AG09319 (cell line): ENCODE data around the gene SLFN14.
"Not testable (repeated sequence)": the region's sequence is repeated elsewhere in the genome, so short reads cannot be mapped to it uniquely, and the experiment has no call there.

ENCODE experiments used
- DNase-seq: peaks from one replicate; pipeline ENCODE4 v3.0.0-alpha.2; 2010; ENCODE audit warnings: low read depth; ENCODE audit errors: extremely low read depth
- TF ChIP-seq, protein P1 (sequence below): IDR thresholded peaks from 2 replicates; pipeline ENCODE4 v1.5.1; 2011; ENCODE audit warnings: low read depth, mild to moderate bottlenecking, inconsistent platforms, low read length, moderate library complexity

Gene SLFN14

DNA sequence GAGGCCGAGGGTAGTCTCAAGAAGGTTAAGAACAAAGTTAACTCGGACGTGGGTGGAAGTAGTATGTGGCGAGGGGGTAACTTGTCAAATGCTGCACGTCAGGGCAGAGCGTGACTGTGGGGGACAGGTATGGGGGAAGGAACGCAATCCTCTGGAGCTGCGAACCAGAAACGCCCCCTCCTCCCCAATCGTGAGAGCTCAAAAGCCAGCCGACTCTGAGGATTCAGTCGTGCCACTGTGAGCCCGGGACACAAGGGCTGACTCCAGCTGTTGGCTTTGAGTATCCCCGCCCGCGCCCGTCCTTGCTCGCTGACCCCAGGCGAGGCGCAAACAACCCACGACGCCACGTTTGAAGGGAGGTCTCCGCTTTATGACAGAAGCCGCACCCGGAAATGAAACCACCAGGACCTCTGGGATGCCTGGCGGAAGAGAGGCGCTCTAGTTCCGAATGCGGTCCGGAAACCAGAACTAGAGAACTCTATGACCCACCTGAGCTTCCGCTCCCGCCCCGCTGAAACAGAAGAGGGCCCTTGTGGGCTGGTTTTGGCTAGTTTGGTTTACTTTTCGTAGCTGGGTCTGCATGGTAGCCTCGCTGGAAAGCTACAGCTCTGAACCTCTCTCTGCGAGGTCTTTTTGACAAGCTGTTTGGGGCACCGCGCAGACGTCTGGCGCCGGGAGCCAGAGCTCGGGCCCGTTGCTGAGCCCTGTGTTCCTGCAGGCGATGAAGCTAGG is 17.7 kb upstream of the SLFN14 start, which contains the start of gene PEX12:
TSS of gene PEX12 (minus strand) at position 375 of the 732 bp plus-strand sequence. CDS start 550 bp downstream, outside the sequence.
- DNase-seq = peak; percentile 58
- TF ChIP-seq, protein P1, sequence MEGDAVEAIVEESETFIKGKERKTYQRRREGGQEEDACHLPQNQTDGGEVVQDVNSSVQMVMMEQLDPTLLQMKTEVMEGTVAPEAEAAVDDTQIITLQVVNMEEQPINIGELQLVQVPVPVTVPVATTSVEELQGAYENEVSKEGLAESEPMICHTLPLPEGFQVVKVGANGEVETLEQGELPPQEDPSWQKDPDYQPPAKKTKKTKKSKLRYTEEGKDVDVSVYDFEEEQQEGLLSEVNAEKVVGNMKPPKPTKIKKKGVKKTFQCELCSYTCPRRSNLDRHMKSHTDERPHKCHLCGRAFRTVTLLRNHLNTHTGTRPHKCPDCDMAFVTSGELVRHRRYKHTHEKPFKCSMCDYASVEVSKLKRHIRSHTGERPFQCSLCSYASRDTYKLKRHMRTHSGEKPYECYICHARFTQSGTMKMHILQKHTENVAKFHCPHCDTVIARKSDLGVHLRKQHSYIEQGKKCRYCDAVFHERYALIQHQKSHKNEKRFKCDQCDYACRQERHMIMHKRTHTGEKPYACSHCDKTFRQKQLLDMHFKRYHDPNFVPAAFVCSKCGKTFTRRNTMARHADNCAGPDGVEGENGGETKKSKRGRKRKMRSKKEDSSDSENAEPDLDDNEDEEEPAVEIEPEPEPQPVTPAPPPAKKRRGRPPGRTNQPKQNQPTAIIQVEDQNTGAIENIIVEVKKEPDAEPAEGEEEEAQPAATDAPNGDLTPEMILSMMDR = no peak; the same call in none of the 2 replicates

DNA sequence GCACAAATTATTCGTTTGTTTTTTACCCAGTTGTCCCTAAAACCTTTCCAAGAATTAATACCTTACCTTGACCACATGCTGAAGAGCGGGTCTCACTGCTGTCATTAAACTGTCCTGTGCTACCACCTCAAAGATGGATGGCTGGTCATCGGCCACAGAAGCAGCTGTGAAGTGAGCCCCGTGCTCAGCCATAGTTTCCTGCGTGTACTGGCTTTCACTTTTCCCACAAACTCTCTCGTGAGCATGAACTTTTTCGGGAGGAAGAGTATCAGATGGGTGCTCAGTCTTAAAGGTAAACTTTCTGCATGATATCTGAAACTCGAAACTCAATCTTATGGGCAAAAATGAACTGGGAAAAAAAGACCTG is 17.2 kb upstream of the SLFN14 start:
- no peak for DNase-seq
- TF ChIP-seq, protein P1 = no peak

DNA sequence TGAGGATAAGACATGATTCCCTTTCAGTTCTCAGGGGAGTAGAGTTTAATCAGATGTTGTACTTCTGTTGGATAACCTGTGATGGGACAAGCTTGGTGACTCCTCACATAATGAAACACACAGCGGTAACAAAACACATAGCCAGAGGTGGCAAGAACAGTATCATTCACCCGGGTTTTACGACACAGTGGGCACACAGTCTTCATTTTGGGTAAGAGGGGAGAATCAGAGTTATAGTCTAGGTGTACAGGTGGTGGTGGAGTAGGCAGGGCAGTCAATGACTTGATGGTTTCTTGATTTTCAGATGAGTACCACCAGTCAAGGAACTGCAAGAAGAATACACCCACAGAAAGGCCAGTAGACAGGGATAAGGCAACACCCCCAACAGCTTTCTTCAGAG is 15.1 kb upstream of the SLFN14 start:
- TF ChIP-seq, protein P1 = no peak
- no peak for DNase-seq

DNA sequence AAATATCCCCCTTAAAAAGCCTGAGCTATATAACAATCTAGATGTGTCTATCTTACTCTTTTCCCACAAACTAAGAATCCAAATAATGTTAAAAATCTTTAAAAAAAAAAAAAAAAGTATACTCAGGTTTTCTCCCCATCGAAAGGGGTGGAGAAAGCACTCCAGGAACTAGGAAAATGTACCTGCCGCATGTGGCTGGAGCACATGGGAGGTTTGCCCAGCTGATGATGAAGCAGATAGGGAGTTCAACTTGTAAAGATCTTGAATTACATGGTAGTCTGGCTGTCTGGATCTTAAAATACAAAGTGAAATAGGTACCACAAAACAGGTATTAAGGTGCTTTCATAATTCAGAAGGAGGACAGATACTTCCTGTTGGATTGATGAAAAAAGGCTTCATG is 8.8 kb upstream of the SLFN14 start:
- TF ChIP-seq, protein P1 = no peak
- DNase-seq = no peak

DNA sequence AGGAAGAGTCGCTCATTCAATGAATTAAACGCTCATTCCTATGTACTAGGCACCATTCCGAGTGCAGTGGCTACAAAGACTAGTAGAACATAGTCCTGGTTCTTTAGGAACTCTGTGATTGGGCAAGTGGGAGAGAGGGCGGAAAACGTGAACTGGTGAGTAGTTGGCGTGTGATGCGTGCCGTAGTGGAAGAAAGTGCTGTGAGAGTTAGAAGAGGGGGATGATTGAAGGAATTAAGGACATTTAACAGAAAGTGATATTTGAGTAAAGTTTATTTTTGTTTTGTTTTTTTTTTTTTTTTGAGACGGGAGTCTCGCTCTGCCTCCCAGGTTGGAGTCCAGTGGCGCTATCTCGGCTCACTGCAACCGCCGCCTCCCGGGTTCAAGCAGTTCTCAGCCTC is 7.9 kb upstream of the SLFN14 start:
- no peak for DNase-seq

DNA sequence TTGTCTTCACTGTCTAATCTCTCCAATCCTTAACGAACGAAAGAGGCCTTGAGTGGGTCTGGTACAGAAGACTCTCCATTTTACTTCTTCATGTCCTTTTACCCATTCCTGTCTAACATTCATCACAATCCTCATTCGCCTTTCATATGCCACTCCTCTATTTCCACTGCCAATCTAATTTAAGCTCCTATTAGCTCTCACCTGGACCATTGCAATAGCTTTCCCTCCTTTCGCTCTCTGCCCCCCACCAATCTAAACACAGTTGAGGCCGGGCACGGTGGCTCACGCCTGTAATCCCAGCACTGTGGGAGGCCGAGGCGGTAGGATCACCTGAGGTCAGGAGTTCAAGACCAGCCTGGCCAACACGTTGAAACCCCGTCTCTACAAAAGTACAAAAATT is 6.3 kb upstream of the SLFN14 start:
- DNase-seq = no peak
- TF ChIP-seq, protein P1 = no peak

More for the DNA sequence above, 7.9 kb upstream of the SLFN14 start:
- TF ChIP-seq, protein P1 = no peak

DNA sequence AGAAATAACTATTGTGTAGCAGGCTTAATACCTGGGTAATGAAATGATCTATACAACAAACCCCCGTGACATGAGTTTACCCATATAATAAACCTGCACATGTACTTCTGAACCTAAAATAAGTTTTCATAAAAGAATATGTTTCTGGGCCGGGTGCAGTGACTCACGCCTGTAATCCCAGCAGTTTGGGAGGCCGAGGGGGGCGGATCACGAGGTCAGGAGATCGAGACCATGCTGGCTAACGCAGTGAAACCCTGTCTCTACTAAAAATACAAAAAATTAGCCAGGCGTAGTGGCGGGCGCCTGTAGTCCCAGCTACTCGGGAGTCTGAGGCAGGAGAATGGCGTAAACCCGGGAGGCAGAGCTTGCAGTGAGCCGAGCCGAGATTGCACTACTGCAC is 2.6 kb upstream of the SLFN14 start:
- DNase-seq = not testable (repeated sequence)
